ENCODE measurements around the gene WDR20.

DNA sequence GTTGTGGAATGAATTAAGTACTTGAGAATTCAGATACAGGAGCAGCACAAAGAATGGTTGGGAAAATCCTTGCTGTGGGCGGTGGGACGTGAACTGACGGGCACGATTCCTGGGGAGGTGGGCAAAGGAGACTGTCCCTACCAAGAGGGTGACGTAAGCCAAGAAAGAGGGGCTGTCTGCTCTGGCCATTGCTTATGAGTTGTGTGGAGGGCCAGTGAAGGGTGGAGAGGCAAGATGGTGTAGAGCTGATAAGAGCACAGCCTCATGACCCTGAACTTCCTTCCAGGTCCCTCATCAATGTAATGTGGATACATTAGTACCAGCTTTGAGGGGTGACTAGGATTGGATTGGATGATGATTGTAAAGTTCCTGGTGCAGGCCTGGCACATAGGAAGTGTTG lies 50.2 kb downstream of the WDR20 start:
- TF ChIP-seq, protein P1, sequence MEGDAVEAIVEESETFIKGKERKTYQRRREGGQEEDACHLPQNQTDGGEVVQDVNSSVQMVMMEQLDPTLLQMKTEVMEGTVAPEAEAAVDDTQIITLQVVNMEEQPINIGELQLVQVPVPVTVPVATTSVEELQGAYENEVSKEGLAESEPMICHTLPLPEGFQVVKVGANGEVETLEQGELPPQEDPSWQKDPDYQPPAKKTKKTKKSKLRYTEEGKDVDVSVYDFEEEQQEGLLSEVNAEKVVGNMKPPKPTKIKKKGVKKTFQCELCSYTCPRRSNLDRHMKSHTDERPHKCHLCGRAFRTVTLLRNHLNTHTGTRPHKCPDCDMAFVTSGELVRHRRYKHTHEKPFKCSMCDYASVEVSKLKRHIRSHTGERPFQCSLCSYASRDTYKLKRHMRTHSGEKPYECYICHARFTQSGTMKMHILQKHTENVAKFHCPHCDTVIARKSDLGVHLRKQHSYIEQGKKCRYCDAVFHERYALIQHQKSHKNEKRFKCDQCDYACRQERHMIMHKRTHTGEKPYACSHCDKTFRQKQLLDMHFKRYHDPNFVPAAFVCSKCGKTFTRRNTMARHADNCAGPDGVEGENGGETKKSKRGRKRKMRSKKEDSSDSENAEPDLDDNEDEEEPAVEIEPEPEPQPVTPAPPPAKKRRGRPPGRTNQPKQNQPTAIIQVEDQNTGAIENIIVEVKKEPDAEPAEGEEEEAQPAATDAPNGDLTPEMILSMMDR (conservative IDR thresholded peaks at IDR 0.05) = no peak
- no peak for TF ChIP-seq ZFX (IDR thresholded peaks at IDR 0.05)

Measured in C4-2B (cell line).